ENCODE measurements around the gene ST7.

ST7 gene

GRCh38 chr7:117124591-117125220, 171.4 kb downstream of the ST7 start:
- peak; percentile 83 for DNase-seq (ENCODE audit: low spot score)
- H3K4me3 ChIP-seq = no peak overlapping the region
- H3K27ac ChIP-seq = peak overlapping the region; percentile 37 to 57
- TF ChIP-seq, protein P1, sequence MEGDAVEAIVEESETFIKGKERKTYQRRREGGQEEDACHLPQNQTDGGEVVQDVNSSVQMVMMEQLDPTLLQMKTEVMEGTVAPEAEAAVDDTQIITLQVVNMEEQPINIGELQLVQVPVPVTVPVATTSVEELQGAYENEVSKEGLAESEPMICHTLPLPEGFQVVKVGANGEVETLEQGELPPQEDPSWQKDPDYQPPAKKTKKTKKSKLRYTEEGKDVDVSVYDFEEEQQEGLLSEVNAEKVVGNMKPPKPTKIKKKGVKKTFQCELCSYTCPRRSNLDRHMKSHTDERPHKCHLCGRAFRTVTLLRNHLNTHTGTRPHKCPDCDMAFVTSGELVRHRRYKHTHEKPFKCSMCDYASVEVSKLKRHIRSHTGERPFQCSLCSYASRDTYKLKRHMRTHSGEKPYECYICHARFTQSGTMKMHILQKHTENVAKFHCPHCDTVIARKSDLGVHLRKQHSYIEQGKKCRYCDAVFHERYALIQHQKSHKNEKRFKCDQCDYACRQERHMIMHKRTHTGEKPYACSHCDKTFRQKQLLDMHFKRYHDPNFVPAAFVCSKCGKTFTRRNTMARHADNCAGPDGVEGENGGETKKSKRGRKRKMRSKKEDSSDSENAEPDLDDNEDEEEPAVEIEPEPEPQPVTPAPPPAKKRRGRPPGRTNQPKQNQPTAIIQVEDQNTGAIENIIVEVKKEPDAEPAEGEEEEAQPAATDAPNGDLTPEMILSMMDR (IDR thresholded peaks at IDR 0.05) = no peak

DNA sequence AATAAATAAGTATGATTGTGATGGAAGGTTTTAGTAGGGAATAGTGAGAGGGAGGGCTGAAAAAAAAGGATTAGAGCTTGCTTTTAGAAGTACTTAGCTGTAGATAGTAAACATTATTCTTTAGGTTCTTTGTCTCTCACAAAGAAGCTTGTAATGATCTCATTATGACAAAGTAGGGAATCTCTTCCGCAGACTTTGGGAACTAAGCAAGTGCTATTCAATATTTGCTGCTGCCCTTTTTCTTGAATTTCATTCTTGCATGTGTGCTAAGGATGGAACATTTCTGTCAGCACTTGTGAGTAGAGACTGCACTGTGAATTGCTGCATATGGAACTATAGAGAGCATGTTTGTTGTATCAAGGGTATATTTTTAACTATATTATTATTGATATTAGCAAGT, 173.4 kb downstream of the ST7 start:
- TF ChIP-seq, protein P1 (IDR thresholded peaks at IDR 0.05) = no peak
- no peak for DNase-seq (ENCODE audit: low spot score)

GRCh38 chr7:117127585-117128168, 174.4 kb downstream of the ST7 start:
- TF ChIP-seq, protein P1 (IDR thresholded peaks at IDR 0.05) = peak; percentile 44
- no peak overlapping the region for H3K27ac ChIP-seq

More for the DNA sequence above, 173.4 kb downstream of the ST7 start:
- no peak overlapping the region for H3K27ac ChIP-seq
- no peak overlapping the region for H3K4me3 ChIP-seq

DNA sequence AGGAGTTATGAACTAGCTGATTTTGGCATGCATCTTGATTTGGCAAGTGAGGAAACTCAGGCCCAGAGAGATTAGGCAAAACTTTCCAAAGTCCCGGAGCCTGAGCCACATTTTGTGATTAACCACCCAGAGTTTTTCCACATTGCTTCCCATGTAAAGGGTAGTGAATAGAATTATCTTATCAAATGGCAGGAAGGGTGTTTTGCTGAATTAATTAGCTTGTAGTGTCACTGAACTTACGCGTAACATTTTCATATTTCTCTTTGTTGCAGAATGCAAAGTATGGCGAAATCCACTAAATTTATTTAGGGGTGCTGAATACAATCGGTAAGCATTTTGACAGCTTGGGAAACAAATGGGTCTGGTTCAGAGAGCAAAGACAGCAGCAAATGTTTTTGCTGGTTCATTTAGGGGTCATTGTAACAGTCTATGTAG, 176.2 kb downstream of the ST7 start:
- Histone ChIP-seq H3K4me3 (peak overlapping the region; percentile 47), H3K27ac (peak overlapping the region; percentile 53 to 57)
- no peak for DNase-seq (ENCODE audit: low spot score)
- TF ChIP-seq, protein P1 (IDR thresholded peaks at IDR 0.05) = no peak

More at GRCh38 chr7:117127585-117128168, 174.4 kb downstream of the ST7 start:
- no peak overlapping the region for H3K4me3 ChIP-seq
- no peak for DNase-seq (ENCODE audit: low spot score)

DNA sequence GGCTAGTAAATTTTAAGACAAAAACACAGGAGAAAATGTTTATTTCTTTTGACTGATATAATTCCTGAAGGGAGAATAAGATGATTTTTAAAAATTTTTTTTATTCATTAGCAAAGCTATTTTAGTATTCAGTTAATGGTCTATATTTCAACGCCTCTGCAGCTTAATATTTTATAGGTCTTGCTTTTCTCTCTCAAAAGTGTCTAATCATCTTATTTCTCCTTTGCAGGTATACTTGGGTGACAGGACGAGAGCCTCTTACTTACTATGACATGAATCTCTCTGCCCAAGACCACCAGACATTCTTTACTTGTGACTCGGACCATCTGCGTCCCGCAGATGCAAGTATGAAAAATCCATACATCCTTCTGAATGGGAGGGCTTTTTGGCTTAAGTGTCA, 177.0 kb downstream of the ST7 start:
- DNase-seq (ENCODE audit: low spot score) = no peak
- Histone ChIP-seq H3K27ac (peak overlapping the region in 1 of 2 donors; percentile 53), H3K4me3 (no peak overlapping the region)
- TF ChIP-seq, protein P1 (IDR thresholded peaks at IDR 0.05) = no peak

DNA sequence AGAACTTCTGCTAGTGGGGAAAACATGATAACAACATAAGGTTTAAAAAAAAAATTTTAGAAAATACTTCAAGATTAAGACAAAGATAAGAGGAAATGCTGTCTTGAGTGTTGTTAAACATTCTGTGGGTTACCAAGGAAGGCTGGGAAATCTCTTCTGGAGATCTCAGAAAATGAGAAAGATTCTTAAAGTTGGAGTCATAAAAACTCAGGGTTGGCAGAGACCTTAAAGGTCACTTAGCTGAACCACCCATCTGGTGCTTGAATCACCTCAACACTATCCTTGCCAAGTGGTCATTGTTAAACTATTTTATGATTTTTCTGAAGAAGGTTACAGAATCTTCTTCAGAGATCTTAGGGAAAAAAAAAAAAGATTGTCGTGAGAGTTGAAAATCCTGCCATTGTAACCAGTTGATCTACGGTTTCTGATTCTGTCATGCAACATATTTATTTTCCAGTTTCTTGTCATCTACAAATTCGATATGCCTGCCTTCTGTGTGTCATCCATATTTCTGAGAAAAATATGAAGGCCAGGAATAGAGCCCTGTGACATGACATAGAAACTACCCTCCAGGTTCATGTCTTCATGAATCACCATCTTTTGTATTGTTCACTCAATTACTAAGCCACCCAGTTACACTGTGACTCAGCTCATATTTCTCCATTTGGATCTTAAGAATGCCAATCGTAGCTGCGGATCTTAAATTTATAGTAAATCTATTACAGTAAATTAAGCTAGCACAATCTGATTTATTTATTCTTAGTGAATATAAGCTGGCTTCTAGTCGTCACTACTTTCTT, 179.2 kb downstream of the ST7 start:
- Histone ChIP-seq H3K4me3 (no peak overlapping the region), H3K27ac (no peak overlapping the region)
- no peak for DNase-seq (ENCODE audit: low spot score)
- TF ChIP-seq, protein P1 (IDR thresholded peaks at IDR 0.05) = no peak
